Caco-2 (cell line): ENCODE measurements around the gene CALML3. TPM values are rescaled to one million over a fixed set of nuclear protein-coding genes. Genes with fewer than 3 reads are reported as not detected.

Experiments
- BruUV-seq: library from RNA; stranded (reverse); fragments of 400-500 nt; replicated peaks from 2 replicates; lab custom pipeline; 2021; lab: Mats Ljungman, UMichigan
- CTCF ChIA-PET: fragments of 300-600 bp; sonication (Branson Sonifier 250); formaldehyde crosslinking; loops from one replicate; lab custom pipeline; 2022; ENCODE audit warnings: antibody characterized with exemption; lab: Charles Lee
- POLR2A ChIA-PET: fragments of 300-600 bp; sonication (Branson Sonifier 250); formaldehyde crosslinking; loops from one replicate; lab custom pipeline; 2022; ENCODE audit warnings: antibody characterized with exemption; lab: Charles Lee
- DNase-seq, 2 experiments: peaks; one replicate each; pipeline versions ENCODE4 v3.0.0 to v3.0.0-alpha.2; 2020 to 2022
- H3K27me3 ChIP-seq: replicated peaks from 2 replicates; pipeline ENCODE4 v1.6.0; 2011; ENCODE audit warnings: low read length; ENCODE audit not compliant: control insufficient read depth, insufficient read depth
- H3K36me3 ChIP-seq: 2 replicates; pipeline ENCODE4 v1.5.1; 2011; ENCODE audit warnings: low read length; ENCODE audit not compliant: control insufficient read depth, insufficient read depth
- H3K4me1 ChIP-seq: fragments of 250-450 bp; sonication (Bioruptor Pico); 2 replicates; pipeline ENCODE4 v1.5.1; 2020; ENCODE audit warnings: mild to moderate bottlenecking
- H3K4me3 ChIP-seq: 2 replicates; pipeline ENCODE4 v1.5.1; 2011; ENCODE audit warnings: low read depth, mild to moderate bottlenecking, control low read depth, low read length
- H3K9me3 ChIP-seq: fragments of 250-450 bp; sonication (Bioruptor Pico); 2 replicates; pipeline ENCODE4 v1.5.1; 2020; ENCODE audit warnings: mild to moderate bottlenecking, moderate library complexity
- H3K27ac Mint-ChIP-seq: one replicate; pipeline ENCODE4 v1.8.0; 2022; ENCODE audit warnings: mixed read lengths; ENCODE audit not compliant: unreplicated experiment
- H3K27me3 Mint-ChIP-seq: one replicate; pipeline ENCODE4 v1.8.0; 2022; ENCODE audit warnings: mixed read lengths; ENCODE audit not compliant: insufficient read depth, unreplicated experiment
- H3K36me3 Mint-ChIP-seq: one replicate; pipeline ENCODE4 v1.8.0; 2022; ENCODE audit warnings: mild to moderate bottlenecking, mixed read lengths; ENCODE audit not compliant: insufficient read depth, unreplicated experiment
- H3K4me1 Mint-ChIP-seq: one replicate; pipeline ENCODE4 v1.8.0; 2022; ENCODE audit warnings: low read depth, mixed read lengths; ENCODE audit not compliant: unreplicated experiment
- H3K4me3 Mint-ChIP-seq: one replicate; pipeline ENCODE4 v1.8.0; 2022; ENCODE audit warnings: mild to moderate bottlenecking, moderate library complexity, mixed read lengths; ENCODE audit not compliant: unreplicated experiment
- H3K9me3 Mint-ChIP-seq: one replicate; pipeline ENCODE4 v1.8.0; 2022; ENCODE audit warnings: mixed read lengths; ENCODE audit not compliant: unreplicated experiment
- CTCF ChIP-seq, 2 experiments: fragments of 200-600 bp in 1 of 2; IDR thresholded peaks; 1 replicate in 1 of 2; 2 replicates in 1 of 2; pipeline versions ENCODE4 v1.5.1 to v1.8.0; 2011 to 2022; ENCODE audit warnings: antibody characterized with exemption in 1 of 2, control low read depth in 1 of 2, inconsistent platforms in 1 of 2, low read depth in 1 of 2, low read length in 1 of 2, mild to moderate bottlenecking in 1 of 2, moderate library complexity in 1 of 2; ENCODE audit not compliant: insufficient read depth in 1 of 2, severe bottlenecking in 1 of 2, unreplicated experiment in 1 of 2
- intact Hi-C: fragments of 100-400 bp; cut with micrococcal nuclease; formaldehyde crosslinking; loops from one replicate; pipeline ENCODE4 v1.10.0; 2022; ENCODE audit not compliant: unreplicated experiment
- total RNA-seq: library from RNA; stranded (reverse); gene quantifications from 2 replicates; pipeline ENCODE4 v1.2.3, GENCODE V29; 2022

CALML3 gene
- total RNA-seq, 1 experiment from 2014 or later: 0.18 TPM

GRCh38 chr10:5503477-5503835 is 21.3 kb upstream of the CALML3 start:
- Mint-ChIP-seq H3K4me1 (peaks cover 39% of the 10 kb centered on the region), H3K9me3 (peaks cover 8% of the 10 kb centered on the region), H3K36me3 (peaks cover 7% of the 10 kb centered on the region), H3K27ac (peak overlapping the region; percentile 84), H3K4me3 (peak overlapping the region; percentile 25), H3K27me3 (no peaks in the 10 kb centered on the region)
- ChIA-PET POLR2A (interaction anchor here (0.6 to 1.3 kb wide), 2 partner anchors 15 to 40 kb away, joined by 3 read pairs; no protein-coding TSS in a partner anchor), CTCF (interaction anchor here (2.0 kb wide), 1 partner anchor 35 kb away, joined by 5 read pairs; no protein-coding TSS in a partner anchor)
- intact Hi-C loops: loop anchor here (1.0 to 5.0 kb wide), 5 partner anchors 10 to 120 kb away; no protein-coding TSS in a partner anchor
- BruUV-seq: no TSS peak
- TF ChIP-seq CTCF (IDR thresholded peaks at IDR 0.05; ENCODE audit: insufficient read depth in 1 of 2, low read depth in 1 of 2, low read length in 1 of 2, severe bottlenecking in 1 of 2, unreplicated experiment in 1 of 2): no peak
- DNase-seq: peak; percentile 83 to 84
- no peaks in the 10 kb centered on the region for H3K27me3 ChIP-seq
- no peaks in the 10 kb centered on the region for H3K36me3 ChIP-seq
- no peaks in the 10 kb centered on the region for H3K9me3 ChIP-seq
- no peak overlapping the region for H3K4me3 ChIP-seq
- H3K4me1 ChIP-seq: peaks cover 33% of the 10 kb centered on the region

- intact Hi-C loops: loop anchor here (5.0 kb wide), 1 partner anchor 63 kb away; no protein-coding TSS in a partner anchor
- H3K27me3 ChIP-seq: no peaks in the 10 kb centered on the region
- ChIA-PET CTCF (interaction anchor here (0.7 to 2.0 kb wide), 2 partner anchors 36 to 119 kb away, joined by 4 to 5 read pairs; no protein-coding TSS in a partner anchor), POLR2A (interaction anchor here (0.6 kb wide), 1 partner anchor 31 kb away, joined by 6 read pairs; no protein-coding TSS in a partner anchor)
- Mint-ChIP-seq H3K4me1 (peaks cover 46% of the 10 kb centered on the region), H3K27ac (peak overlapping the region; percentile 84), H3K27me3 (no peaks in the 10 kb centered on the region), H3K9me3 (peaks cover 8% of the 10 kb centered on the region), H3K36me3 (peaks cover 7% of the 10 kb centered on the region), H3K4me3 (peak overlapping the region; percentile 25)
- peaks cover 33% of the 10 kb centered on the region for H3K4me1 ChIP-seq
- no peaks in the 10 kb centered on the region for H3K9me3 ChIP-seq
- TF ChIP-seq CTCF (IDR thresholded peaks at IDR 0.05; ENCODE audit: insufficient read depth in 1 of 2, low read depth in 1 of 2, low read length in 1 of 2, severe bottlenecking in 1 of 2, unreplicated experiment in 1 of 2): no peak
- no peaks in the 10 kb centered on the region for H3K36me3 ChIP-seq
- BruUV-seq: no TSS peak
- no peak overlapping the region for H3K4me3 ChIP-seq
- DNase-seq: peak in 1 of 2 experiments; percentile 29
Measured at GRCh38 chr10:5504146-5505072, 20.4 kb upstream of the CALML3 start.

DNA sequence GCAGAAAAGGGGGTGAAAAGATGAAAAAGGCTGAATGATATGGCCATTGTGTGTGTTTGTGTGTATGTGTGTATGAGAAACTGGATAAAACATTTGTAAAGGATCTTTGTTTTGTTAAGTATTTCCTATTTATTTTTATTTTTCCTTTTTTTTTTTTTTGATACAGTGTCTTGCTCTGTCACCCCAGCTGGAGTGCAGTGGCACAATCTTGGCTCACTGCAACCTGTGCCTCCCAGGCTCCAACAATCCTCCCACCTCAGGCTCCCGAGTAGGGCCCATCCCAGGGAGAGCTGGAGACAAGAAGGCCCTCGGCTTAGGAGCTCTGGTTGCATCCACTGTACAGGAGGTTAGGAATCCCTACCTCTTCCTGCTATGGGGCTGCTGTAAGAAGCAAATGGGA is 18.5 kb upstream of the CALML3 start:
- H3K36me3 Mint-ChIP-seq: peaks cover 7% of the 10 kb centered on the region
- Histone ChIP-seq H3K4me1 (peaks cover 49% of the 10 kb centered on the region), H3K27me3 (no peaks in the 10 kb centered on the region), H3K4me3 (no peak overlapping the region), H3K36me3 (no peaks in the 10 kb centered on the region), H3K9me3 (no peaks in the 10 kb centered on the region)
- no peak for DNase-seq
- H3K27me3 Mint-ChIP-seq: no peaks in the 10 kb centered on the region
- no peak overlapping the region for H3K4me3 Mint-ChIP-seq
- H3K27ac Mint-ChIP-seq: peak overlapping the region; percentile 76
- BruUV-seq: no TSS peak
- TF ChIP-seq CTCF (IDR thresholded peaks at IDR 0.05; ENCODE audit: insufficient read depth in 1 of 2, low read depth in 1 of 2, low read length in 1 of 2, severe bottlenecking in 1 of 2, unreplicated experiment in 1 of 2): no peak
- ChIA-PET CTCF (no interaction called here), POLR2A (no interaction called here)
- peaks cover 8% of the 10 kb centered on the region for H3K9me3 Mint-ChIP-seq
- intact Hi-C loops: no loop called here
- peaks cover 50% of the 10 kb centered on the region for H3K4me1 Mint-ChIP-seq
